GM20431 (cell line): ENCODE measurements around the gene TLCD3A.
"Not testable (repeated sequence)": the region's sequence is repeated elsewhere in the genome, so short reads cannot be mapped to it uniquely, and the experiment has no call there.

Experiments used
- in situ Hi-C: fragments of 300-500 bp; cut with MseI, MboI; formaldehyde crosslinking; loops from one replicate; pipeline ENCODE4 v1.15.0; 2020; ENCODE audit warnings: low sequenced_read_pairs; ENCODE audit not compliant: unreplicated experiment

Gene TLCD3A

DNA sequence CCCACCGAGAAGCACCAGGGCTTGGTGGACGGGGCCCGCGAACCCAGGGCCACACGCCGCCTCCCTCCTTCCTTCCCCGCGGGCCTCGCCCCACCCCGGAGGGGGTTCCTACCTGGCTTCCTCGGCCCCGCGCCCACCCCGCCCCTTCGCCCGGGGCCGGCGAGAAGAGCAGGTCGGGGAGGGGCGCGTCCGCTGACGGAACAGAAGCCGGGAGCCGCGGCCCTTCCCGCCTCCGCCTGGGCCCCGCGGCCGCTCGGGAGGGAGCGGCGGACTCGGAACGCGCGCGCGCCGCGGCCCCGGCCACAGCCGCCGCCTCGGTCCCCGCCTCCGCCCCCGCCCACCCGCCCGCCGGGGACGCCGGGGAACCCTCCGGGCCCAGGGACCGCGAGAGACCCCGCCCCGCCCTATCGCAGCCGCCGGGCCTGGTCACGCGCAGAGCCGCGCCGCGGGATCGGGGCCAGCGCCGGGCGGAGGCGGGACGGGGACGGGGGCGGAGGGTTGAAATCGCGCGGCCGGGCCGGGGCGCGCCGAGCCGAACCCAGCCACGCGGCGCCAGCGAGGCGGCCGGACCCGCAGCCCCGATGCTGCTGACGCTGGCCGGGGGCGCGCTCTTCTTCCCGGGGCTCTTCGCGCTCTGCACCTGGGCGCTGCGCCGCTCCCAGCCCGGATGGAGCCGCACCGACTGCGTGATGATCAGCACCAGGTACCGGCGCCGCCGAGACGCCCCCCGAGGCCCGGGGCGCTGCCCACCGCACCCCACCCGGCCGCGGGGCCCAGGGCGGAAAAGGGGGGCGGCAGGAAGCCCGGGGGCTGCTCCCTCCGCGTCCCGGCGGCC, at the start of gene TLCD3A:
Gene TLCD3A, plus strand, starts transcription at position 530 of the 835 bp plus-strand sequence. Its CDS starts 52 bp downstream, at position 582.
- in situ Hi-C loops, result no loop called here

DNA sequence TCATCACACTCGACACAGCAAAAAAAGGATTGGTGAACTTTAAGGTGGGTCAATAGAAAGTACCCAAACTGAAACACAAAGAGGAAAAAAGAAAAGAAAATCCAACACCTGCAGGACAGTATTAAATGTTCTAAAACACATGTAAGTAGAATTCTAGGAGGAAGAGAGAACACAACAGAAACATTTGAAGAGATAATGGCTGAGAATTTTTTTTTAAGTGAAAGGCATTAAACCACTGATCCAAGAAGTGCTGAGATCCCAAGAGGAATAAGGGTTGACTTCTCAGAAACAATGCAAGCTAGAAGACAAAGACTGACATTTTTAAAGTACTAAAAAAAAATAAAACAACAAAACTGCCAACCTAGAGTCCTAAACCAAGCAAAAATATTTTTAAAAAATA, 49.4 kb upstream of the TLCD3A start:
- in situ Hi-C loops, result no loop called here

DNA sequence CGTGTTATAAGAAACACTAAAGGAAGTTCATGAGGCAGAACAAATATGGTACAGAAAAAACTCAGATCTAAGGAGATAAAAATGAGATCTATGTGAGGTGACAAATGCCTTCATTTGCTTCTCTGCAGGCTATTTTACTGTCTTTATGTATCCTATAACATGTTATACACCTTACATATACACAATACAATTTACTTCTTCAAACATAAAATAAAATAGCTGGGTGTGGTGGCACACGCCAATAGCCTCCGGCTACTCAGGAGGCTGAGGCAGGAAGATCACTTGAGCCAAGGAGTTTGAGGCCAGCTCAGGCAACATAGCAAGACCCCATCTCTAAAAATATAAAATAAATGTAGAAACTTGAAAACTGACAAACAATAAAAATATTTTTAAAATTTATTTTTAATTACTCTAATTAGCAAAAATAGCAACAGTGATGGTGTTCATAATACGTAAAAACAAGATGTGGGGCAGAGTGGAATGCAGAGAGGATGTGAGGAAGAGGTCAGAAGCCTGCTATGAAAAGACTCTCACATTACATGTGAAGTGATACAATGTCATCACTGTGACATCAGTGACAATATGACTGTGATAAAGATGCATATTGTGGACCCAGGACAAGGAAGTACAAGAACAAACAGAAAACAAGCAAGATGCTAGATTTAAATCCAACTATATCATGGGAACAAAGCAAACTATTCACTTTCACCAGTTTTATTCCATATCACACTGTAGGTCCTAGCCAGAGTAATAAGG, 48.7 kb upstream of the TLCD3A start:
- in situ Hi-C loops, result no loop called here

DNA sequence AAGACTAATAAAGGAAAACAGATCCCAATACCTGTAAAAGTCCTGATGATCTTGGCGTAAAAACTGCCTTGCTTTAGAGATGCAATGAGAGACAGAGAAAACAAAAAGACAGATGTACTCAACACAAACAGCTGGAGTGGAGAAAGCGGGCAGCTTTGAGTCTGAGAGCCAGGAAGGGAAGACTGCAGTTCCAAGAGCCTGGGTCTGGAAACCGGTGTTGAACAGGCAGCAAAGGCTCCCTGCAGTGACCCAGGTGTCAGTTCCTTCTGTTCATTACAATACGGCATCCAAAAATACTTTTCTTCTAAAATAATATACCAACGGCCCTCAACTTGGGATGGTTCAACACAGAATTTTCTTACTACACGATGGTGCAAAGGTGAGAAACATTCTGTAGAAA, 47.4 kb upstream of the TLCD3A start:
- in situ Hi-C loops, result no loop called here

DNA sequence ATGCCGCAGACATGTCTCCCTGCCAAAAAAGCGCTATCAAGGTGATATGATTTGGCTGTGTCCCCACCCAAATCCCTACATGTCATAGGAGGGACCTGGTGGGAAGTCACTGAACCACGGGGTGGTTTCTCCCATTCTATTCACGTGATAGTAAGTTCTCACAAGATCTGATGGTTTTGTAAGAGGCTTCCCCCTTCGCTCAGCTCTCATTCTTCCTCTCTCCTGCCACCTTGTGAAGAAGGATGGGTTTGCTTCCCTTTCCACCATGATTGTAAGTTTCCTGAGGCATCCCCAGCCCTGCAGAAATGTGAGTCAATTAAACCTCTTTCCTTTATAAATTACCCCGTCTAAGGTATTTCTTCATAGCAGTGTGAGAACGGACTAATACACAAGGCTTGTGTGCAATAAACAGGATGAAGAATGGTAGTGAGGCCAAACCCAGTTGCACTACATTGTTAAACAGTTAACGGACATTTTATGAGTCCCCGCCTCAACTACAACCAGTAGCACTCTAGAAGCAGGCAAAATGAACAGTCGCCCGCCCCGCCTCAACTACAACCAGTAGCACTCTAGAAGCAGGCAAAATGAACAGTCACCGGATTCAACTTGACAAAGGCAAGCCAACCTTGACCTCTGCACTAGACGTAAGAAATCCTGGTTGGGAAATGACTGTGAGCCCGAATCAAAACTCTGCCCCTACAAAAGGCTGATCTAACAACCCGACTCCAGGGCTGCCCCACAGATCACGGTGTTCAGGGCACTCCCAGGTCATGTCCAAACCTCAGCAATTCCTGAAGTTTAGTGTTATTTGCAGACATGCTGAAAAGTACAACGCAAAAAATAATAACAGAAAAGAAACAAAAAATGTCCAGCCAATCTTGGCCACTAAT, 44.1 kb upstream of the TLCD3A start:
- in situ Hi-C loops, result no loop called here

DNA sequence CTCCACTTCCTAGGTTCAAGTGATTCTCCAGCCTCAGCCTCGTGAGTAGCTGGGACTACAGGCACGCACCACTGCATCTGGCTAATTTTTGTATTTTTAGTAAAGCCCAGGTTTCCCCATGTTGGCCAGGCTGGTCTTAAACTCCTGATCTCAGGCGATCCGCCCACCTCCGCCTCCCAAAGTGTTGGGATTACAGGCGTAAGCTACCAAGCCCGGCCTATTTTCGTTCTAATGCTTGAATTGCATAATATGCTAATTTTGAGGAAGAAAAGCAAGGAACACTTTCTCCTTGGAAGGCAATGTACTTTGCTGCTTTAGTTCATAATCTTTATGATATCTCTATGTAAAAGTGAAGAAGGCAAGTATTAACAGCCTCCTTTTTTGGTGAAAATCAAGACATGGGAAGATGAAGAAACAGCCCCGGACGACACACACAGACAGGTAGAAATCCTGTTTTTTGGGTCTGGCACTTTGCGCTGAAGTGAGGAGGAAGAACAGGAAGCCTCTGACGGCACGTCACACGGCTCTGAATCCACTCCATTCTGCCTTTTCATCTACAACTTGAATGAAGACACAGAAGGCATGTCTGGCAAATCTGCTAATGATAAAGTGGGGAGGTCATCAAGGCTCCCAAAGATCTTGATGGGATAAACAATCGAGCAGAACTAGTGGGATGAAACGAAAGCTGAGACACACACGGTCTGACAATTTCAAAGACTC, 42.7 kb upstream of the TLCD3A start:
- in situ Hi-C loops, result no loop called here

DNA sequence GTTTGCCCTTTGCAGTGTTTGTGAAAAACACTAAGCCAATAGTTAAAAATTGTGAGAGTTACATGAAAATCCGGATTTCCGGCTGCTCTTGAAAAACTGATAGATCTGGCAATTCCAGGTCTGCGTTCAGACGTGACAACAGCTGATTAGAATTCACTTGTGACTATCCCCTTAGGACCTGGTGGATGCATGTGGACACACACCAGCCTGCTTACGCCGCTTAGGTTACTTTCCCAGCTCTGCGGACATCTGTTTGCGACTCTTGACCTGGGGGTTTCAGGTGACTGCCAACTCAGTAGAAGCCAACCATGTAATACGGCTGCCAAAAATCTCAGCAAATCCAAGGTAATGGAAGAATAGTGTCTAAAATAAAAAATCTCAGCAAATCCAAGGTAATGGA, 42.0 kb upstream of the TLCD3A start:
- in situ Hi-C loops, result no loop called here

DNA sequence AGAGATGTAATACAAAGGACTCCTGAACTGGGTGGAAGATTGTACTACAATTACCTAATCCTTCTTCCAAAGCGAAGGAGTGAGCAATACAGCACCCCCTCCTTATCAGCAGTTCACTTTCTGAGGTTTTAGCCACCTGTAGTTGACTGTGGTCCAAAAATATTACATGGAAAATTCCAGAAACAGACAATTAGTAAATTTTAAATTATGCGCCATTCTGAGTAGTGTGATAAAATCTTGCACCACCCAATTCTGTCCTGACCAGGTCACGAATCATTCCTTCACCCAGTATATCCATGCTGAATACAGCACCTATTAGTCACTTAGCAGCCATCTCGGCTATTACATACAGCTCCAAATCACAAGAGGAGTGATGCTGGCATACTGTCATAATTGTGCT, 41.0 kb upstream of the TLCD3A start:
- in situ Hi-C loops, result no loop called here

DNA sequence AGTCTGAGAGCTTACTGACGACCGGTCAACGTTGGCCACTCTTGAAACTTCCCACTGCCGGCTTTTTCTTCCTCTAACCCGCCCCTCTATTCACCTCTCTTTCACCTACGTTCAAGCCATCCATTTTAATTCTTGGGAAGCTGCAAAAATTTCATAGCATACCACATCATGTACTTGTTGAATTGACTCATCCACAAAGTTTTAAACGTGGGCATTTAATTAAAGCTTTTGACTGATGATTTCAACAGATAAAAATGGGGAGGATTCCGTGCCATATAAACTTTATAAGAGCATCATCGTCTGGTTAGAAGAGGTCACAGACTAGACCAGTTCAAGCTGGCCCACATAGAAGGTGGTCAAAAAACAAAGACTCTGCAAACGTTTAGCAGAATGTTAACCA, 40.3 kb upstream of the TLCD3A start:
- in situ Hi-C loops, result no loop called here

DNA sequence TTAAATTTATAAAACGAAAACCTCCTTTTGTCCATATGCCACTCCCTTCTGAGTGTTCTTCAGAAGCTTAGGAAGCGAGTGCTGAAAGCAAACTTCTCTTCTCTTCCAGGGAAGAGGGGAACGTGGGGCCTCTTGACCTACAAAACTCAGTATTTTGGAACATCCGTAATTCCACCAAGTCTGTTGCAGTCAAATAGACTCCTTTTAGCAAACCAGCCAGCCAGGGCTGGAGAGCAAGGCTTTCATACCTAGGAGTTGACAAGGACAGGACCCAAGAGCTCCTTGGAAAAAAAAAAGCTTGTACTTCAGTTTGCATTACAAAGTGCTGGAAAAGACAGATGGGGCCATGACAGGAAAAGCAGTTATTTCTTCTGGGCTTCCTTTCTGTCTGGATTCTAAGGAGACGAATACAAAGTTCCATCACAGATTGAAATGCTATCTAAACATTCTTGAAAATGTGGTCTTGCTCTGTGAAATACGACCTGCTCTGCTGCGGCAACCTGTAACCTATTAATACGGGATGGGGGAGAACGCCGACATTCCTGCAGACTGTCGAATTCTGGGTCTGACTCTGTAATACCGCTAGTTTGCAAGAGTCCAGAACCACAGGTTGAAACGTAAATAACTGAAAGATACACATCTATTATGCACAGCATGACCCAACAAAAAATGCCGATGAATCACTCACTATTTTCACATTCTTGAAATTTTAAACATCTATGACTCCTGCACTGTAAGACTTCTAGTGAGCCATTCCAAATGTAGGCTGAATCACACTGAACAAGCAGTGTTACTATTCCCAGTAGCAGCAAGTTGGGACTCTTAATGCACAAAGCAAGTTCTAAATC, 38.4 kb upstream of the TLCD3A start:
- in situ Hi-C loops, result no loop called here

DNA sequence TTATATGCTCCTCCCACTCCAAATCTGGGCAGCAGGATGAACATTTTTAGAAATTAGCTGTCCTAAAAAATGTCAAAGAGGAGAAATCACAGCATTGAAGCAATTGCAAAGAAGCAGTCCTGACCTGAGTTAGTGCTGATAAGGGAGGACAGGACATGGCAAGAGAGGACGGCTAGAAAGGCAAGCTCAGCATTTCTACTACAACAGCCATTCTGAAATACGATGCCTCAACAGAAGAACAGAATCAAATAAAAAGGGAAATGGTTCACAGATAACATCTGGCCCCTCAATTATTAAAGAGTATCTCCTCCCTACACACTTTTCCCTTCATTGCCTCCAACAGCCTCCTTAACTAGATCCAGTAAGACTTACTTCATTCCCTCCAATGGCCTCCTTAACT, 36.0 kb upstream of the TLCD3A start:
- in situ Hi-C loops, result no loop called here

DNA sequence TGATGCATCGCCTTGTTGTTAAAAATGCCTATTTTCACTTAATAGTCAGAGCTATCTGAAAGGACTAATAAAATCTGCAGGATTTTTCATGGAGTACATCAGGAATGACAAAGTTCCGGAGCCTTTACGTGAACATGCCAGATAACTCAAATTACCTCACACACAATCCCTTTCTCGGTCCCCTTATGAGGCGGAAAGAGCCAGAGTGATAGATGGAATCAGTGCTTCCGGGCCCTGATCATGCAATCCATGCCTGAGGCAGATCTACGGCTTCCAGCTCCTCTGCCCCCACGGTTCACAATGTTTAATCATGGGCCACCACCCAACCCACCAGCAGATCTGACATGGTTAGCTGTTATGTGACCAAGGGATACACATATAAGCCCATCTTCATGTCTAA, 34.7 kb upstream of the TLCD3A start:
- in situ Hi-C loops, result no loop called here

DNA sequence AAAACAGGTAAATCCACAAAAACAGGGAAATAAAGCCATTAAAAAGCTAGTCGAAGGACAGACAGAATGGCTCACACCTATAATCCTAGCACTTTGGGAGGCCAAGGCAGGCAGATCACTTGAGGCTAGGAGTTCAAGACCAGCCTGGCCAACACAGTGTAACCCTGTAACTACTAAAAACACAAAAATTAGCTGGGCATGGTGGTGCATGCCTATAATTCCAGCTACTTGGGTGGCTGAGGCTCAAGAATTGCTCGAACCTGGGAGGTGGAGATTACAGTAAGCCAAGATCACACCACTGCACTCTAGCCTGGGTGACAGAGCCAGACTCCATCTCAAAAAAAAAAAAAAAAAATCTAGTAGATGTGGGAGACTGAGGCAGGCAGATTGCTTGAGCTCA, 34.3 kb upstream of the TLCD3A start:
- in situ Hi-C loops, result not testable (repeated sequence)

DNA sequence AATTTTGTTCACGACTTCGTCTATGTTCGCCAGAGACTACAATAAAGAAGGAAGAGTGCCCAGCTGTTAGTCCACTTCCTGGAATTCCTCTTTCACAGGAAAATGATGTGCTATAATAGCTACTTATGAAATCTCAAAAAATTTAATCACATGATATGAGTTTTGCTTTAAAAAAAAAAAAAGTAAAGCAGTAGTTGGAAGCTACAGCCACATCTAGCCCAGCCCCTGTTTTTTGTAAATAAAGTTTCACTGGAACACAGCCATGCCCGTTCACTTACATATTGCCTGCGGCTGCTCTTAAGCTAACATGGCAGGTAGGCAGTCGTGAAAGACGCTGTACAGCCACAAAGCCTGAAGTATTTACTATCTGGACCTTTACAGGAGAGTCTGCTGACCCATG, 33.1 kb upstream of the TLCD3A start:
- in situ Hi-C loops, result no loop called here

DNA sequence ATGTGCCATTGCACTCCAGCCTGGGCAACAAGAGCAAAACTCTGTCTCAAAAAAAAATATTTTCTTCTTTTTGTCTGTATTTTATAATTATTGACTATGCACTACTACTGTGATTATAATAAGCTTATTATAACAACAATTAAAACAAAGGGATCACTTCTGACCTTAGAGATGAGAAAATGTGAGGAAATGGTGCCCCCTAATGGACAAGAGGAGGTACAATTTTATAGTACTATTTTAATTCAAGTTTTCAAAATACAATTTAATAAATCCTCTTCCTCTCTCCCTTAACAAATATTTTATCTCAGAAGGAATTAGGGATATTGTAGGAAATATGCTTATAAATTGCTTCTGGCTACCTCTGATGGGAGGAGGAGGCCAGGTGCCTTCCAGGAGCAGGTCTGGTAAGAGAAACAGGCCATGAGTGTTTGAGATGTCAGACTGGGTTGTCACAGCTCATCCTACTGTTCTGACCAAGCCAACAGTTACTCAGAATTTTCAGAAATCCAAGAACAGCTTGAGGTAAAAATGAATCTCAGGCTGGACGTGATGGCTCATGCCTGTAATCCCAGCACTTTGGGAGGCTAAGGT, 31.8 kb upstream of the TLCD3A start:
- in situ Hi-C loops, result no loop called here

DNA sequence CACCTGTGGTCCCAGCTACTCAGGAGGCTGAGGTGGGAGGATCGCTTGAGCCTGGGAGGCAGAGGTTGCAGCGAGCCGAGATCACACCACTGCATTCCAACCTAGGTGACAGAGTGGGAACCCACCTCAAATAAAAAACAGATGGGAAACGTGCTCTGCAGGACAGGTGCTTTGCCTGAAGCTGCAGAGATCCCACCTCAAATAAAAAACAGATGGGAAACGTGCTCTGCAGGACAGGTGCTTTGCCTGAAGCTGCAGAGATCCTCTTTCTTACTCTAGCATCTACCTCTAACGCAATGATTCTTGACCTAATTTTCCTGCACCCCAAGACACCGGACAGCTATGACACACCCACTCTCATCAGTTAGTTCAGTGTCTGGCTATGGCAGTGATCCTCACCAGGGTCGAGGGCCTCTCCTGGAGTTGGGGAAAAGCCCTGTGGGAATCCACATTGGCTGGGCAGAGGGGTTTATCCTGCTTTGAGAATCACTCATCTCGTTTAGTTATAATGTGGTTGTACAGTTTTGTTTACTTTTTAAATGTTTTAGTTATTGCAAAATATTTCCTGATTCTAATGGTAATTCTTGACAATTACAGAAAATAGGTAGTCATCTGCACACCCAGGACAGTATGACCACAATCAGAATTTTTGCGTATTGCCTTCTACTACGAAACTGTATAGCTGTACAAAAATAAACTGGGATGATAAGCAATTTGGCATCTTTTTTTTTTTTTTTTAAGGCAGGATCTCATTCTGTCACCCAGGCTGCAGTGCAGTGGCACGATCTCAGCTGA, 29.1 kb upstream of the TLCD3A start:
- in situ Hi-C loops, result no loop called here

DNA sequence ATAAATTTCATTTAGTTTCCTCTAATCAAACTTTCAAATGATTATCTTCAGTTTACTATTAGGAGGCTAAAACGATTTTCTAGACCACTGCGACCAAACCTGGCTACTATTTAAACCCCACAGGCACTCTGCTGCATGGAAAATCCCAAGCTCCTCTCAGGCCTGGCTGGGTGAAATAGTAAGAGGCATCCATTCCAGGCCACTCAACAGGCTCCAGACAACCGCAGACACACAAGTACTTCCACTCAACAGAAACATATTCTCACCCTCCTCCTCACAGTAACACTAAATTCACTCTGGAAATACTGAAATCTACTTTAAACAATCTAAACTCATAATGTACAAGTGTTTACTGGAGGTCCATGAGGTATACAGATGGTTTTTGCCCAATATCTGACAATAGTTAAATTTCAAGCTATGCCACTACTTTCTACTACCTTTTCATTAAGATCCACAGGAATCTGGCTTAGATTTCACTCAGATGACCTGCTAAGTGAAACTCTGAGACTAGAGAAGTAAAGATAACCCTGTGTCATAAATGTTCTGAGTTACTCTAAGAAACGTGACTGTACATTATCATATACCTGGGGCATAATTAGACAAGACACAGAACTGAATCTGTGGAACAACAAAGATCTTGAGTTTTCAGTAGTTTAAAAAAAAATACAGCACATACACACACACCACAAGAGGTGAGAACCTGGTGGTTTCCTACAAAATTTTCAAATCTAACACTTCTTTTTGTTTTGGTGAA, 28.1 kb upstream of the TLCD3A start:
- in situ Hi-C loops, result no loop called here
